Hypothalamus (tissue), 51 donors: ENCODE measurements around the gene RAB3B.
"Not testable (repeated sequence)": the region's sequence is repeated elsewhere in the genome, so short reads cannot be mapped to it uniquely, and the experiment has no call there.

ENCODE experiments used
- DNase-seq, 51 donors: peaks; one replicate each; lab custom pipeline; 2025; lab: John Stamatoyannopoulos, UW

RAB3B gene

GRCh38 chr1:51924455-51924854 lies 66.0 kb downstream of the RAB3B start:
- no peak for DNase-seq

- DNase-seq, result no peak
Observed at GRCh38 chr1:51922040-51922439, 68.5 kb downstream of the RAB3B start.

- DNase-seq, result no peak
Observed at GRCh38 chr1:51920130-51920529, 70.4 kb downstream of the RAB3B start.

DNA sequence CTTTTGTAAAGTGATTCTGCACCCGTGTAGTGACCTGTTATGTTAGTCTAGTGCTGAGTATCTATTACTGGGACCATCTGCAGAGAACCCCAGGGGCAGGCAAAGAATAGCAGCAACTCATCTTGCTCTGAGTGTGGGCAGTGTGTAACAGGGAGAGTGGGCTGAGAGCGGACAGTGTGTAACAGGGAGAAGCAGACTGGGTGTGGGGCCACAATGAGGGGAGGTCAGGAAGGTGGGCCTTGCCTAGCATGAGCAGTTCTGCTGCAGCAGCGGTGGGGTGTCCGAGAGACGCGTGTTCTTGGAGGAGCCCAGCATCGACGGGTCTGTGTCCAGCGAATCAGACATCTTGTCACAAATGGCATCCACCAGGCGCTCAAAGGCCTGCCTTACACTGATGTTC lies 70.8 kb downstream of the RAB3B start:
- DNase-seq, result no peak

GRCh38 chr1:51916587-51917405 lies 73.7 kb downstream of the RAB3B start:
- no peak for DNase-seq

- no peak for DNase-seq
Observed at GRCh38 chr1:51915951-51916350, 74.5 kb downstream of the RAB3B start.

DNA sequence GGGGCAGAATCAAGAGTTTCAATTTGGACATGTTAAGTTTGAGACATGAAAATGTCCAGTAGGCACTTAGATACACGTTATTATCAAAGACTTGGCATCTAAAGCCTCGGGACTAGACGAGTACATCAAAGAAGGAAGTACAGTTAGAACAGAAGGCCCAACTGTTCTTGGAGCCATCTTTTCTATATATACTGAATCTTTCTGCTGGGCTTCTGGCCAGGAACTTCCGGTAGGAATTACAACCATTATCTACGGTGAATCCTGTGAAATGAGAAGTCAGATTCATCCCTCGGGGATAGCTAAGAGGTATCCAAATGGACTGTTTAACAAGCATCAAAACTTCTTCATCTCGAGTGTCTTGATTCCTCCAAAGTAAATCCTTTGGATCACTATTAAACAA lies 77.6 kb downstream of the RAB3B start:
- no peak for DNase-seq

DNA sequence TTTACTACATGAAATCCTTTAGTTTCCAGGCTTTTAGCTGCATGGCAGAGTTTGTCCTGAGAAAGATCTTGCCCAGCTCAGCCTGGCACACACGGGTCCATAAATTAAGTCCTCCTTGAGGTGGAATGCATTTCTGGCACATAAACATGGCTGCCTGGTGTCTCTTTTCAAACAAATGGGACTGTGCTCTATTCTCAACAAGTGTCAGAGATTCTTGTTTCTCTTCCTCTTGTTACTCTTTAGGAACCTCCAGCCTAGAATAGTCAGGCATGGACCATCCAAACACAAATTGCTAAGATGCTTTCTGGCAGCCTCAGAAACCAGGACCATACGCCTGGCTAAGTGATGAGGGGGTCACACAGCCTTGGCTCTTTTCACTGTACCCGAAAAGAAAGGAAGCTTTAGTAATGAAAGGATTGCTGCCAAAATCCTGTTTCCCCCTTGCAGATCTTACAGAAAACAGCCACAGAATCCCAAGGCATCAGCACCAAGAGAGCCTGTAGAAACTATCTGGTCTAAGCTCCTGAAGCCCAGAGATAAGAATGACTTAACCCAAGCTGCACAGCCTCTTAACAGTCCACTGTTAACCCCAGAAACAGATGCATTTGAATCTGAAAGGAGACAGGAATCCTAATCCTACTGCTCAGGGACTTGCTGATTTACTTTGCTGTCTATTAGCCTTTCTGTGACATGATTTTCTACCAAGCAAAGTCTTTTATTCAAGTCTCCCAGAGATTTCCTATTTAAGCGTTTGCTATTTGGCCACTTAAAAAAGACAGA lies 80.1 kb downstream of the RAB3B start:
- DNase-seq, result no peak

DNA sequence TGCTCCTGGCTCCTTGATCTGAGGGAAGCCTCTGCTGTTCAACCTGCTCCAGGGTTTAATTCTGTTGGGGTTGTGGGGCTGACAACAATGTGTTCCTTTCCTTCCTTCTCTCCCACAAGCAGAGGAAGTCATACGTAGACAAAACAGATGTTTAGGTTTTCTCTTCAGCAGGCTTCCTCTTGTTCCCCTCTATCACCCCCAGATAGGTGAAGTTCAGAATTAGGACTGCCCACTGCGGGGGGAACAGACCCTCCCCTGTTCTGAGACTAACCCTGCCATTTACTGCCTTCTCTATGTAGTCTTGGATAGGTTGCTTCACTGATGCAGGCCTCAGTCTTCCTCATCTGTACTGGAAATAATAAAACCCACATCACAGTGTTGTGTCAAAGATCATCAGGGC lies 82.0 kb downstream of the RAB3B start:
- DNase-seq, result no peak

DNA sequence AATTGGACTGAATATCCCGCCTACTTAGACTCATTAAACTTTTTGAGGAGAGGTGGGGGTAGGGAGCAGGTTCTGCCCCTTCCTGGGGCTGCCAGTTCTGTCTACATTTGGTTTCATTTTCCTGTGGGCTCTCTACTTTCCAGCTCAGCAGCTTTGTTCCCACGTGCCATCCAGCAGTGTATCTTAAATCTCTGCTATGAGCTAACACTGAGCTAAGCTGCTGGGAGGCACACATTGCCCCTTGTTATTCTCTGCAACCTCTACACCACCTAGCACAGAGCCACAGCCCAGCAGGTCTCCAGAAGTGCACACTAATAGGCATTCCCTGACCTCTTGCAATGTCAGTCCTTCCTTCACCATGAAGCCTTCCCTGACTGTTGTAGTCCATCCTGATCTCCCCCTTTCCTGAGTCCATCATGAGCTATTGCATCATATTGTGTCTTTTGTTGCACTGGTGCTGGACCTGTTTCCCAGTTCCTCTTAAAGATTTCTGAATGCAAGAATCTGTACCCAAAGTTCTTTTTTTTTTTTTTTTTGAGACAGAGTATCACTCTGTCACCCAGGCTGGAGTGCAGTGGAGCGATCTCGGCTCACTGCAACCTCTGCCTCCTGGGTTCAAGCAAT lies 83.3 kb downstream of the RAB3B start:
- no peak for DNase-seq

DNA sequence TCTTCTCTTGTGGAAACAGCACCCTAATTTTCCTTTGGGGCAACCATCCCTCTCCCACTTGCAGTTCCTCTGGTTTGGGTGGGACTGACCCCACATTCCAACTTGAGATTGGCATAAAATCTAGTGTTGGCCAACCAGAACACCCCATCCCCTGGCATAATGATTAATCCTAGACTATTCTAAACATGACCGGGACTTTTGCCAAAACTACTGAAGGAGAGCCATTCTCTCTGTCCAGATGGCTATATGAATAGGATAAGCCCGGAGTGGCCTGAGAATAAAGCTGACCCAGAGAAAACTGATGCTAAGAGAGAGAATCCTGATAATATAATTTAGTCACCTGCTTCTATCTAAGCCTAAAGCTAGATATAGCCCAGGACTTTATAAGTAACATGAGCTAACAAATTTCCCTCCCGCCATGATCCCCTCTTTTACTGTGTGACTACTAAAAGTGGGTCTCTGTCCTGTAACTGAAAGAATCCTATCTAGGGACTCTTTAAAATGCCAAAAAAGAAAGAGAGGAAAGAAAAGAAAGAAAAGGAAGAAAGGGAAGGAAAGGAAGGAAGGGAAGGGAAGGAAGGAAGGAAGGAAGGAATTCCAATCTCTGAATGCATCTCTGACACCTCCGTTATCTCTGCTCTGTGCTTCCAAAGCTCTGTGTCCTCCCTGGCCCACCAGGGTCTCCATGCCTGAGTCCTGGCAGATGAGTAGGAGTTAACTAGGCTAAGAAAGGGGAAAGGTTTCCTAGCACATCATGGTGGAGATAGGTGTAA lies 84.0 kb downstream of the RAB3B start:
- DNase-seq, result peak in 7 of 51 donors; percentile 1 to 38 (median 8)

- no peak for DNase-seq
Observed at GRCh38 chr1:51902456-51902855, 88.0 kb downstream of the RAB3B start.

DNA sequence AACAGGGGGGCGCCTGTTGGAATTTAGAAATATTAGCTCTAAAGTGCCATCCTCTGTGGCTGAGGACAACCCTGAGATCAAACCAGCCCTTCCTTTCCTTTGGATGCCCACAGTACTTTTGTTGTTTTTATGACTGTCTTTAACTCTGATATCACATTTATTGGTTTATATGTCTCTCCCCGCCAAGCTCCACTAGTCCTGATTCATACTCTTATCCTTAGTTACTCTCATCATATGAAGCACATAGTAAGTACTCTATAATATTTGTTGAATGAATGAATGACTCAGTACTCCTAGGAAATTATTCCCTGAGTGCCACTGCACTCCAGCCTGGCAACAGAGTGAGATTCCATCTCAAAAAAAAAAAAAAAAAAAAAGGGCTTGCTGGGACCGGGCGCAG lies 89.3 kb downstream of the RAB3B start:
- no peak for DNase-seq

DNA sequence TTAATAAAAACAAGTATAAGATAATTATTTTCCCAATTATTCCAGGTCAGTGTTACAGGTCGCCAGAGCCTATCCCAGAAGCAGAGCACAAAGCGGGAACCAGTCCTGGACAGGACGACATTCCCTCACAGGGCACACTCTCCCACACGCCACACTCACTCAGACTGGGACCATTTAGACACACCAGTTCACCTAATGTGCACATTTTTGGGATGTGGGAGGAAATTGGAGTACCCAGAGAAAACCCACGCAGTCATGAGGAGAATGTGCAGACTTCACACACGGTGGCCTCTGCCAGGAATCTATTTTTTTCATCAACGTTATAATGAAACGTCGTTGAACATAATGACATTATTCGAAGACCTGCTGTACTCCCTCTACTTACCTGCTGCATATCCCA lies 91.5 kb downstream of the RAB3B start:
- no peak for DNase-seq

GRCh38 chr1:51898090-51898734 lies 92.3 kb downstream of the RAB3B start:
- DNase-seq, result no peak

DNA sequence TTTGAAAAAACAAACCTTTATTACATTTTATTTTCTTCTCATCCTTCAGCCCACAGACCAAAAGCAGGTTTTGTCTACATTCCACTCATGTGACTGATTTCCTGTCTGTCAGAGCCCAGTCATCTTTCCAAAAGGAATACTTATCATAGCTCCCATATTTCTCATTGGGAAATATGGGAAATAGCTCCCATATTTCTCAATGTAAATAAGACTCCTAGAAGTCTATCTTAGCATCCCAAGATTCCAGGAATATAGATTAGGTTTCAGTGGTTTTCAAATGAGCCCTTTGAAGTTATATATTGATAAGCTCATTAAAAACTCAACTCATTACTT lies 92.8 kb downstream of the RAB3B start:
- no peak for DNase-seq

DNA sequence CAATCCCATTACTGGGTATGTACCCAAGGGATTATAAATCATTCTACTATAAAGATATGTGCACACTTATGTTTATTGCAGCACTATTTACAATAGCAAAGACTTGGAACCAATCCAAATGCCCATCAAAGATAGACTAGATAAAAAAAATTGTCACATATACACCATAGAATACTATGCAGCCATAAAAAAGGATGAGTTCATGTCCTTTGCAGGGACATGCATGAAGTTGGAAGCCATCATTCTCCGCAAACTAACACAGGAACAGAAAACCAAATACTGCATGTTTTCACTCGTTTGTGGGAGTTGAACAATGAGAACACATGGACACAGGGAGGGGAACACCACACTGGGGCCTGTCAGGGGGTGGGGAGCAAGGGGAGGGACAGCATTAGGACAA lies 95.8 kb downstream of the RAB3B start:
- not testable (repeated sequence) for DNase-seq

- DNase-seq, result peak; percentile 90 to 100 (median 98)
Observed at GRCh38 chr1:51878616-51879336, 111.7 kb downstream of the RAB3B start, which contains the start of gene NRDC. NRDC (minus strand) TSS chr1:51878727; CDS start chr1:51878615, 112 bp downstream.

GRCh38 chr1:51878308-51878615 lies 112.2 kb downstream of the RAB3B start:
- peak in 3 of 51 donors; percentile 39 to 54 (median 46) for DNase-seq
